ENCODE data around the gene NUCB2. TPM values are rescaled to one million over a fixed set of nuclear protein-coding genes. Genes with fewer than 3 reads are reported as not detected.

The NUCB2 gene
- total RNA-seq, 1 donor, result 109 TPM

GRCh38 chr11:17368551-17368950, 92.0 kb downstream of the NUCB2 start:
- peaks cover 41% of the 10 kb centered on the region for H3K36me3 ChIP-seq (ENCODE audit: insufficient read depth, low read length)
- no peaks in the 10 kb centered on the region for H3K27me3 ChIP-seq (ENCODE audit: insufficient read depth, low read length)
- H3K27ac ChIP-seq (ENCODE audit: low read depth, low read length), result no peak overlapping the region
- no peaks in the 10 kb centered on the region for H4K20me1 ChIP-seq (ENCODE audit: insufficient read depth, low read length)
- H3K9me3 ChIP-seq (ENCODE audit: low read depth, low read length), result peaks cover 28% of the 10 kb centered on the region
- H3K4me1 ChIP-seq (ENCODE audit: insufficient read depth, low read length), result no peaks in the 10 kb centered on the region
- H3K4me2 ChIP-seq (ENCODE audit: insufficient read depth, low read length), result no peak overlapping the region
- peaks cover 4% of the 10 kb centered on the region for H3K79me2 ChIP-seq (ENCODE audit: insufficient read depth, low read length)
- H3K4me3 ChIP-seq (ENCODE audit: insufficient read depth, low read length), result no peak overlapping the region
- TF ChIP-seq CTCF (IDR thresholded peaks at IDR 0.05; ENCODE audit: extremely low read depth, low read depth, low read length), result no peak
- no peak overlapping the region for H2AFZ ChIP-seq (ENCODE audit: low read length)
- no peak for DNase-seq (ENCODE audit: insufficient read length, low spot score, missing footprints)

DNA sequence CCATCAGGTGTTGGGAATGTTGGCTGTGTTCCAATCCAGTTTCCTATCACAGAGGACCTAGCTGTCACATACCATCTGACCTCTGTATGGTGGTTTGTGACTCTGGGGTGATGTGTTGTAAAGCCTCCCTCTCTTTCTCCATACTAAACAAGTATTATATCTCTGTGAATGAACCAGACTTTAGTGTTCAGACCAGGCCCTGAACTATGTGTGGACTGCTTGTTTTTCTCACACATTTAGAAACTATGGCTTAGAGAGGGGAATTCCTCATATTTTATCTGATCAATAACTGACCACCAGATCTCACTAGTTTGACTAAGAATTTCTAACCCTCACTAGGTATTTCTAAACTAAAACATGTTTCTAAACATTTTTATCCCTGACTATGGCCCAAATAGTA, 92.6 kb downstream of the NUCB2 start:
- no peaks in the 10 kb centered on the region for H3K27me3 ChIP-seq (ENCODE audit: insufficient read depth, low read length)
- H3K9me3 ChIP-seq (ENCODE audit: low read depth, low read length), result peaks cover 28% of the 10 kb centered on the region
- H3K36me3 ChIP-seq (ENCODE audit: insufficient read depth, low read length), result peaks cover 41% of the 10 kb centered on the region
- no peak overlapping the region for H3K4me2 ChIP-seq (ENCODE audit: insufficient read depth, low read length)
- no peak for DNase-seq (ENCODE audit: insufficient read length, low spot score, missing footprints)
- no peak overlapping the region for H2AFZ ChIP-seq (ENCODE audit: low read length)
- H3K79me2 ChIP-seq (ENCODE audit: insufficient read depth, low read length), result peaks cover 2% of the 10 kb centered on the region
- H3K4me1 ChIP-seq (ENCODE audit: insufficient read depth, low read length), result no peaks in the 10 kb centered on the region
- no peak for TF ChIP-seq CTCF (IDR thresholded peaks at IDR 0.05; ENCODE audit: extremely low read depth, low read depth, low read length)
- no peaks in the 10 kb centered on the region for H4K20me1 ChIP-seq (ENCODE audit: insufficient read depth, low read length)
- H3K4me3 ChIP-seq (ENCODE audit: insufficient read depth, low read length), result no peak overlapping the region
- no peak overlapping the region for H3K27ac ChIP-seq (ENCODE audit: low read depth, low read length)

GRCh38 chr11:17369684-17370243, 93.2 kb downstream of the NUCB2 start:
- no peaks in the 10 kb centered on the region for H3K4me1 ChIP-seq (ENCODE audit: insufficient read depth, low read length)
- no peak overlapping the region for H3K4me2 ChIP-seq (ENCODE audit: insufficient read depth, low read length)
- no peak for TF ChIP-seq CTCF (IDR thresholded peaks at IDR 0.05; ENCODE audit: extremely low read depth, low read depth, low read length)
- no peak for DNase-seq (ENCODE audit: insufficient read length, low spot score, missing footprints)
- no peaks in the 10 kb centered on the region for H4K20me1 ChIP-seq (ENCODE audit: insufficient read depth, low read length)
- peaks cover 41% of the 10 kb centered on the region for H3K36me3 ChIP-seq (ENCODE audit: insufficient read depth, low read length)
- H3K79me2 ChIP-seq (ENCODE audit: insufficient read depth, low read length), result peaks cover 2% of the 10 kb centered on the region
- no peak overlapping the region for H3K27ac ChIP-seq (ENCODE audit: low read depth, low read length)
- no peaks in the 10 kb centered on the region for H3K27me3 ChIP-seq (ENCODE audit: insufficient read depth, low read length)
- H3K4me3 ChIP-seq (ENCODE audit: insufficient read depth, low read length), result no peak overlapping the region
- no peak overlapping the region for H2AFZ ChIP-seq (ENCODE audit: low read length)
- peaks cover 28% of the 10 kb centered on the region for H3K9me3 ChIP-seq (ENCODE audit: low read depth, low read length)

GRCh38 chr11:17371614-17372013, 95.1 kb downstream of the NUCB2 start:
- Histone ChIP-seq H3K4me3 (ENCODE audit: insufficient read depth, low read length) (no peak overlapping the region), H3K9me3 (ENCODE audit: low read depth, low read length) (peaks cover 28% of the 10 kb centered on the region), H2AFZ (ENCODE audit: low read length) (no peak overlapping the region), H3K36me3 (ENCODE audit: insufficient read depth, low read length) (peaks cover 41% of the 10 kb centered on the region), H4K20me1 (ENCODE audit: insufficient read depth, low read length) (no peaks in the 10 kb centered on the region), H3K4me2 (ENCODE audit: insufficient read depth, low read length) (no peak overlapping the region), H3K27ac (ENCODE audit: low read depth, low read length) (no peak overlapping the region), H3K79me2 (ENCODE audit: insufficient read depth, low read length) (peaks cover 2% of the 10 kb centered on the region), H3K4me1 (ENCODE audit: insufficient read depth, low read length) (no peaks in the 10 kb centered on the region), H3K27me3 (ENCODE audit: insufficient read depth, low read length) (no peaks in the 10 kb centered on the region)
- TF ChIP-seq CTCF (IDR thresholded peaks at IDR 0.05; ENCODE audit: extremely low read depth, low read depth, low read length), result no peak
- DNase-seq (ENCODE audit: insufficient read length, low spot score, missing footprints), result no peak

Measured in osteoblast (primary cell).